B cell (primary cell): ENCODE results near the gene ERBB2. TPM values are rescaled to one million over a fixed set of nuclear protein-coding genes. Genes with fewer than 3 reads are reported as not detected.

Experiments
- ATAC-seq: fragments of 200-7000 bp; cut with Tn5 transposase; one replicate; pipeline ENCODE4 v1.10.0; 2021; ENCODE audit warnings: low read depth, mild to moderate bottlenecking, moderate number of reproducible peaks, moderate library complexity
- CTCF ChIA-PET: fragments of 350-600 bp; sonication (Branson Sonifier 250); formaldehyde crosslinking; loops from one replicate; lab custom pipeline; 2021; ENCODE audit warnings: antibody characterized with exemption, inconsistent platforms; lab: Charles Lee
- POLR2A ChIA-PET: fragments of 350-600 bp; sonication (Branson Sonifier 250); formaldehyde crosslinking; loops from one replicate; lab custom pipeline; 2021; ENCODE audit warnings: antibody characterized with exemption; lab: Charles Lee
- DNase-seq: peaks from one replicate; pipeline ENCODE4 v3.0.0; 2013
- H2AFZ ChIP-seq: 2 replicates; pipeline ENCODE4 v1.6.1; 2012; ENCODE audit warnings: mild to moderate bottlenecking, low read depth, low read length; ENCODE audit not compliant: insufficient read depth, poor library complexity, severe bottlenecking
- H3K27ac ChIP-seq, 2 donors: 1 replicate in 1 of 2; 2 replicates in 1 of 2; pipeline ENCODE4 v1.5.1; 2012 to 2013; ENCODE audit warnings: low read length in 2 of 2, mild to moderate bottlenecking in 2 of 2, moderate library complexity in 1 of 2
- H3K27me3 ChIP-seq, 4 experiments: fragments of 200-600 bp in 1 of 4; sonication (generic) in 1 of 4; replicated peaks in 1 of 4; 1 replicate in 2 of 4; 2 replicates in 2 of 4; pipeline versions ENCODE4 v1.6.1 to v1.7.0; 2013 to 2016; ENCODE audit warnings: low read length in 3 of 4, mild to moderate bottlenecking in 2 of 4, mixed read lengths in 1 of 4, moderate library complexity in 1 of 4; ENCODE audit not compliant: insufficient read depth in 4 of 4, control insufficient read depth in 3 of 4; ENCODE audit errors: control extremely low read depth in 1 of 4
- H3K36me3 ChIP-seq, 2 experiments: replicated peaks in 1 of 2; 1 replicate in 1 of 2; 2 replicates in 1 of 2; pipeline versions ENCODE4 v1.6.1 to v1.7.1; 2013; ENCODE audit warnings: low read length in 1 of 2; ENCODE audit not compliant: insufficient read depth in 2 of 2, control insufficient read depth in 1 of 2; ENCODE audit errors: control extremely low read depth in 1 of 2, extremely low read depth in 1 of 2
- H3K4me1 ChIP-seq, 2 donors: fragments of 200-600 bp in 1 of 2; sonication (generic) in 1 of 2; 1 replicate in 1 of 2; 2 replicates in 1 of 2; pipeline versions ENCODE4 v1.5.1 to v1.6.1; 2013 to 2017; ENCODE audit warnings: low read length in 2 of 2; ENCODE audit not compliant: control insufficient read depth in 2 of 2, insufficient read depth in 2 of 2
- H3K4me2 ChIP-seq: replicated peaks from 2 replicates; pipeline ENCODE3; 2012; ENCODE audit warnings: mild to moderate bottlenecking, low read depth, low read length; ENCODE audit not compliant: poor library complexity, severe bottlenecking
- H3K4me3 ChIP-seq, 5 experiments: fragments of 200-600 bp in 1 of 5; sonication (generic) in 1 of 5; 1 replicate in 3 of 5; 2 replicates in 2 of 5; pipeline versions ENCODE4 v1.5.1 to v1.7.0; 2011 to 2016; ENCODE audit warnings: low read length in 4 of 5, mild to moderate bottlenecking in 4 of 5, low read depth in 2 of 5, control low read depth in 1 of 5, moderate library complexity in 1 of 5; ENCODE audit not compliant: insufficient read depth in 1 of 5; ENCODE audit errors: control extremely low read depth in 1 of 5, extremely low read depth in 1 of 5
- H3K79me2 ChIP-seq: fragments of 200-600 bp; sonication (generic); one replicate; pipeline ENCODE4 v1.6.0; 2016; ENCODE audit warnings: low read length; ENCODE audit not compliant: control insufficient read depth, insufficient read depth
- H3K9ac ChIP-seq: fragments of 200-600 bp; sonication (generic); 2 replicates; pipeline ENCODE4 v1.6.1; 2017; ENCODE audit warnings: mild to moderate bottlenecking, low read length, moderate library complexity
- H3K9me3 ChIP-seq, 3 donors: one replicate each; pipeline versions ENCODE4 v1.6.1 to v1.7.1; 2013; ENCODE audit warnings: low read length in 2 of 3; ENCODE audit not compliant: control insufficient read depth in 2 of 3, insufficient read depth in 1 of 3; ENCODE audit errors: control extremely low read depth in 1 of 3
- H4K20me1 ChIP-seq: 2 replicates; pipeline ENCODE4 v1.6.0; 2012; ENCODE audit warnings: mild to moderate bottlenecking, low read length; ENCODE audit not compliant: insufficient read depth, control insufficient read depth, poor library complexity, severe bottlenecking
- H3K27ac Mint-ChIP-seq: one replicate; pipeline ENCODE4 v1.8.0; 2021; ENCODE audit warnings: mixed read lengths
- H3K27me3 Mint-ChIP-seq: one replicate; pipeline ENCODE4 v1.8.0; 2021; ENCODE audit warnings: mixed read lengths
- H3K4me1 Mint-ChIP-seq: one replicate; pipeline ENCODE4 v1.8.0; 2021; ENCODE audit warnings: mixed read lengths
- H3K4me3 Mint-ChIP-seq: one replicate; pipeline ENCODE4 v1.8.0; 2021; ENCODE audit warnings: mixed read lengths
- H3K9me3 Mint-ChIP-seq: one replicate; pipeline ENCODE4 v1.8.0; 2022; ENCODE audit warnings: mixed read lengths; ENCODE audit not compliant: insufficient read depth
- CTCF ChIP-seq: fragments of 200-600 bp; IDR thresholded peaks from one replicate; pipeline ENCODE4 v1.8.0; 2022; ENCODE audit warnings: antibody characterized with exemption, mild to moderate bottlenecking
- EZH2 ChIP-seq: IDR thresholded peaks from 2 replicates; pipeline ENCODE4 v1.6.1; 2012; ENCODE audit warnings: borderline replicate concordance, low read depth, mild to moderate bottlenecking, moderate library complexity, low read length; ENCODE audit not compliant: insufficient read depth, poor library complexity, severe bottlenecking
- WGBS: methylation state at CpG from one replicate; pipeline ENCODE4 v1.1.5; 2013; ENCODE audit warnings: missing lambda C conversion rate; ENCODE audit not compliant: insufficient coverage; 5-methylcytosine and 5-hydroxymethylcytosine counted together
- intact Hi-C: fragments of 100-400 bp; cut with micrococcal nuclease; formaldehyde crosslinking; loops from one replicate; pipeline ENCODE4 v1.10.0; 2022
- polyA plus RNA-seq: library from polyadenylated mRNA; depleted of rRNA; stranded (reverse); fragments of >200 nt; gene quantifications from 2 replicates; pipeline ENCODE4 v1.2.3, GENCODE V29; 2012
- total RNA-seq, 2 donors: library from RNA; stranded (reverse); fragments of 120-200 nt in 1 of 2; gene quantifications; 1 replicate in 1 of 2; 2 replicates in 1 of 2; pipeline versions ENCODE4 v1.2.3 to v1.2.4, GENCODE V29; 2013 to 2022

The ERBB2 gene
- total and polyA plus RNA-seq, 2 donors (not counting 1 experiment from before 2014, with no cell fraction given): 3.2 to 8.4 TPM

DNA sequence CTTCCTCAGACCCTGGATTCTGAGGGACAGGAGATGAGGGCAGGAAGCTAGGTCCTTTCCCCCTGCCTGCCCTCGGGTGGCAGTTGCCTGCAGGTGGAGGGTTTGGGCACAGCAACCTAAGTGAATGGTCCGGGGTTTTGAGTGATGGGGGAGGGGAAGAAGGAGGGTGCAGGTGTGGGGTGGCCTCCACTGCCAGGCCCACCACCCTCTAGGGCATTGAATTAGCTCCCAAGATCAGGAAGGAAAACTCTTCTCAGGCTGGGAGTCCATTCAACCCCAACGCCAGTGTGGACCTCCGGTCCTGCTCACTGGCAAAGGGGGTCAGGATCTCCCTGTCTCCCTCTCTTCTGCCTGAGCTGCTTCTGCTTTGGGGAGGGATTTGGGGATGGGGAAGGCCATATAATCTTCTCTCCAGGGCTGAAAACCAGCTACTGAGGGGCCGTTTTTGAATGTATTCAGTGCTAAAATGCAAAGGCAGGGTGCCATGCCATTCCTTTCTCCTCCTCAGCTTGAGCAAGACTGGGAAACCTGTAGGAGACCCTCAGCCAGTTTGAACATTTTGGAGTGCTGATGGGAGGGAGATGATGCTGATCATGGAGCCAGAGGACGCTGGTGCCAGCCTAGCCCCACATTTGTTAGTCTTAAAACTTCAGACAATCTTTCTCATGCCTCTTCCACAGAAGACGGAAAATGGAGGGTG is 56.7 kb downstream of the ERBB2 start:
- peaks cover 0 to 9% of the 10 kb centered on the region in 2 experiments for H3K36me3 ChIP-seq
- peaks cover 0 to 5% (median 0%) of the 10 kb centered on the region in 3 donors for H3K9me3 ChIP-seq
- H3K27me3 ChIP-seq: no peaks in the 10 kb centered on the region
- POLR2A ChIA-PET: interaction anchor here (0.7 to 3.1 kb wide), 18 partner anchors 8 to 224 kb away, joined by 3 to 58 read pairs (median 6); partner anchors contain the start of genes IKZF3, MIEN1, PGAP3 and PSMD3
- peak overlapping the region; percentile 53 for H3K9ac ChIP-seq
- CTCF ChIA-PET: interaction anchor here (0.8 to 3.6 kb wide), 17 partner anchors 8 to 135 kb away, joined by 3 to 32 read pairs (median 10); partner anchors contain the start of genes IKZF3 and MIEN1
- peaks cover 77% of the 10 kb centered on the region for H3K4me1 Mint-ChIP-seq
- peaks cover 70 to 79% of the 10 kb centered on the region in 2 donors for H3K4me1 ChIP-seq
- ATAC-seq (no peak), DNase-seq (no peak)
- intact Hi-C loops: loop anchor here (1.0 to 10.0 kb wide), 5 partner anchors 14 to 168 kb away; partner anchors contain the start of genes LRRC3C and ORMDL3
- H3K9me3 Mint-ChIP-seq: peaks cover 2% of the 10 kb centered on the region
- H4K20me1 ChIP-seq: no peaks in the 10 kb centered on the region
- peak overlapping the region; percentile 100 for H3K27ac ChIP-seq
- no peak for TF ChIP-seq EZH2
- TF ChIP-seq CTCF: no peak
- no peaks in the 10 kb centered on the region for H3K27me3 Mint-ChIP-seq
- no peak overlapping the region for H2AFZ ChIP-seq
- peaks cover 34% of the 10 kb centered on the region for H3K79me2 ChIP-seq
- peak overlapping the region; percentile 97 for H3K27ac Mint-ChIP-seq
- H3K4me2 ChIP-seq: peak overlapping the region; percentile 89
- peak overlapping the region; percentile 84 for H3K4me3 Mint-ChIP-seq
- peak overlapping the region in 3 of 5 experiments; percentile 18 to 63 (median 56) for H3K4me3 ChIP-seq
- WGBS: 11% methylated on average over 2 of the region's 7 CpGs
